ENCODE results near the gene FGFR2.
"Not testable (repeated sequence)": the region's sequence is repeated elsewhere in the genome, so short reads cannot be mapped to it uniquely, and the experiment has no call there.

FGFR2 gene

GRCh38 chr10:121524157-121524817 is 74.0 kb downstream of the FGFR2 start:
- DNase-seq (ENCODE audit: low read depth, low spot score): no peak

GRCh38 chr10:121522831-121523230 is 75.4 kb downstream of the FGFR2 start:
- DNase-seq (ENCODE audit: low read depth, low spot score): peak; percentile 62

- DNase-seq (ENCODE audit: low read depth, low spot score): no peak
Observed at GRCh38 chr10:121521794-121522556, 76.3 kb downstream of the FGFR2 start.

GRCh38 chr10:121520526-121520925 is 77.7 kb downstream of the FGFR2 start:
- DNase-seq (ENCODE audit: low read depth, low spot score): not testable (repeated sequence)

- peak; percentile 37 for DNase-seq (ENCODE audit: low read depth, low spot score)
Observed at GRCh38 chr10:121519901-121520493, 78.2 kb downstream of the FGFR2 start.

GRCh38 chr10:121519411-121519810 is 78.8 kb downstream of the FGFR2 start:
- no peak for DNase-seq (ENCODE audit: low read depth, low spot score)

GRCh38 chr10:121518333-121518732 is 79.9 kb downstream of the FGFR2 start:
- no peak for DNase-seq (ENCODE audit: low read depth, low spot score)

- no peak for DNase-seq (ENCODE audit: low read depth, low spot score)
Observed at GRCh38 chr10:121516093-121516865, 82.0 kb downstream of the FGFR2 start.

- DNase-seq (ENCODE audit: low read depth, low spot score): no peak
Observed at GRCh38 chr10:121514141-121514865, 83.9 kb downstream of the FGFR2 start.

- no peak for DNase-seq (ENCODE audit: low read depth, low spot score)
Observed at GRCh38 chr10:121511943-121512342, 86.3 kb downstream of the FGFR2 start.

- DNase-seq (ENCODE audit: low read depth, low spot score): no peak
Observed at GRCh38 chr10:121511460-121511859, 86.8 kb downstream of the FGFR2 start.

GRCh38 chr10:121510201-121510771 is 88.0 kb downstream of the FGFR2 start:
- peak; percentile 80 for DNase-seq (ENCODE audit: low read depth, low spot score)

- no peak for DNase-seq (ENCODE audit: low read depth, low spot score)
Observed at GRCh38 chr10:121509796-121510195, 88.4 kb downstream of the FGFR2 start.

GRCh38 chr10:121509112-121509511 is 89.1 kb downstream of the FGFR2 start:
- DNase-seq (ENCODE audit: low read depth, low spot score): no peak

- peak; percentile 51 for DNase-seq (ENCODE audit: low read depth, low spot score)
Observed at GRCh38 chr10:121503587-121504051, 94.6 kb downstream of the FGFR2 start.

GRCh38 chr10:121501796-121502195 is 96.4 kb downstream of the FGFR2 start:
- DNase-seq (ENCODE audit: low read depth, low spot score): no peak

GRCh38 chr10:121500701-121501332 is 97.4 kb downstream of the FGFR2 start:
- no peak for DNase-seq (ENCODE audit: low read depth, low spot score)

GRCh38 chr10:121497513-121498470 is 100.5 kb downstream of the FGFR2 start:
- no peak for DNase-seq (ENCODE audit: low read depth, low spot score)

- DNase-seq (ENCODE audit: low read depth, low spot score): peak; percentile 27
Observed at GRCh38 chr10:121495719-121496118, 102.5 kb downstream of the FGFR2 start.

Measured in astrocyte of the hippocampus (primary cell).